GM23338 (cell line): Measurements from ENCODE around the gene PDLIM5. TPM values are rescaled to one million over a fixed set of nuclear protein-coding genes. Genes with fewer than 3 reads are reported as not detected.

ENCODE experiments used
- ATAC-seq: fragments of 200-7000 bp; cut with Tn5 transposase; 3 replicates; pipeline ENCODE4 v1.9.1; 2020
- DNase-seq: peaks from one replicate; pipeline ENCODE4 v3.0.0-alpha.2; 2015; ENCODE audit warnings: low spot score
- H2AFZ ChIP-seq: fragments of 200-600 bp; sonication (generic); 2 replicates; pipeline ENCODE4 v1.8.0; 2016; ENCODE audit warnings: antibody characterized with exemption, mild to moderate bottlenecking, moderate library complexity
- H3F3A ChIP-seq: fragments of 200-600 bp; sonication (generic); replicated peaks from 2 replicates; pipeline ENCODE4 v1.8.0; 2017; ENCODE audit warnings: antibody characterized with exemption, mixed run types, low read depth
- H3K27ac ChIP-seq: fragments of 200-600 bp; sonication (generic); 2 replicates; pipeline ENCODE4 v1.6.1; 2016; ENCODE audit warnings: low read depth
- H3K27me3 ChIP-seq: fragments of 200-600 bp; sonication (generic); 2 replicates; pipeline ENCODE4 v1.8.0; 2016; ENCODE audit warnings: mild to moderate bottlenecking, mixed run types, moderate library complexity; ENCODE audit not compliant: insufficient read depth
- H3K36me3 ChIP-seq: fragments of 200-600 bp; sonication (generic); 2 replicates; pipeline ENCODE4 v1.8.0; 2016; ENCODE audit warnings: mild to moderate bottlenecking; ENCODE audit not compliant: insufficient read depth
- H3K4me1 ChIP-seq: fragments of 200-600 bp; sonication (generic); 2 replicates; pipeline ENCODE4 v1.8.0; 2016; ENCODE audit warnings: mild to moderate bottlenecking, moderate library complexity; ENCODE audit not compliant: insufficient read depth
- H3K4me2 ChIP-seq: fragments of 200-600 bp; sonication (generic); 2 replicates; pipeline ENCODE4 v1.7.1; 2017; ENCODE audit warnings: mixed run types
- H3K4me3 ChIP-seq: fragments of 200-600 bp; sonication (generic); 2 replicates; pipeline ENCODE4 v1.6.1; 2016; ENCODE audit warnings: mixed run types
- H3K79me2 ChIP-seq: fragments of 200-600 bp; sonication (generic); replicated peaks from 2 replicates; pipeline ENCODE4 v1.8.0; 2017; ENCODE audit warnings: mild to moderate bottlenecking; ENCODE audit not compliant: insufficient read depth
- H3K9me2 ChIP-seq: fragments of 200-600 bp; sonication (generic); 2 replicates; pipeline ENCODE4 v1.8.0; 2017; ENCODE audit not compliant: insufficient read depth
- H4K20me1 ChIP-seq: fragments of 200-600 bp; sonication (generic); replicated peaks from 2 replicates; pipeline ENCODE4 v1.8.0; 2017; ENCODE audit warnings: mild to moderate bottlenecking; ENCODE audit not compliant: insufficient read depth
- H3K27ac Mint-ChIP-seq: 2 replicates; pipeline ENCODE4 v1.8.0; 2020; ENCODE audit warnings: inconsistent platforms, mild to moderate bottlenecking, moderate library complexity, mixed read lengths
- H3K27me3 Mint-ChIP-seq: 3 replicates; pipeline ENCODE4 v1.8.0; 2022; ENCODE audit warnings: low read depth, mild to moderate bottlenecking, moderate library complexity, mixed read lengths, inconsistent platforms; ENCODE audit not compliant: insufficient read depth, poor library complexity
- H3K36me3 Mint-ChIP-seq: 3 replicates; pipeline ENCODE4 v1.8.0; 2021; ENCODE audit warnings: low read depth, mild to moderate bottlenecking, inconsistent platforms, moderate library complexity, mixed read lengths
- H3K4me1 Mint-ChIP-seq: 3 replicates; pipeline ENCODE4 v1.8.0; 2020; ENCODE audit warnings: mild to moderate bottlenecking, inconsistent platforms, mixed read lengths
- H3K4me3 Mint-ChIP-seq: 3 replicates; pipeline ENCODE4 v1.8.0; 2021; ENCODE audit warnings: moderate library complexity, mild to moderate bottlenecking, inconsistent platforms, mixed read lengths
- H3K9me3 Mint-ChIP-seq: 3 replicates; pipeline ENCODE4 v1.8.0; 2020; ENCODE audit warnings: moderate library complexity, mild to moderate bottlenecking, inconsistent platforms, mixed read lengths
- CREB1 ChIP-seq: fragments of 250-450 bp; sonication (Bioruptor Pico); IDR thresholded peaks from 2 replicates; pipeline ENCODE4 v1.5.0; 2020; ENCODE audit warnings: low read depth, mild to moderate bottlenecking, moderate library complexity
- EZH2 ChIP-seq: fragments of 200-600 bp; sonication (generic); IDR thresholded peaks from one replicate; pipeline ENCODE4 v1.8.0; 2017; ENCODE audit warnings: antibody characterized with exemption, mild to moderate bottlenecking, low read depth; ENCODE audit not compliant: unreplicated experiment
- EZH2phosphoT487 ChIP-seq: fragments of 200-600 bp; sonication (generic); IDR thresholded peaks from one replicate; pipeline ENCODE4 v1.8.1; 2018; ENCODE audit warnings: antibody characterized with exemption; ENCODE audit not compliant: unreplicated experiment
- JUNB ChIP-seq: IDR thresholded peaks from one replicate; pipeline ENCODE4 v1.6.1; 2016; ENCODE audit warnings: antibody characterized with exemption; ENCODE audit not compliant: unreplicated experiment
- STAT1 ChIP-seq: IDR thresholded peaks from one replicate; pipeline ENCODE4 v1.6.1; 2016; ENCODE audit warnings: antibody characterized with exemption; ENCODE audit not compliant: unreplicated experiment
- ZNF114 ChIP-seq: fragments of 250-450 bp; sonication (Bioruptor Pico); IDR thresholded peaks from 2 replicates; pipeline ENCODE4 v1.5.0; 2020; ENCODE audit warnings: mild to moderate bottlenecking, moderate library complexity
- ZNF331 ChIP-seq: fragments of 250-450 bp; sonication (Bioruptor Pico); IDR thresholded peaks from 2 replicates; pipeline ENCODE4 v1.5.0; 2020; ENCODE audit warnings: low read depth, mild to moderate bottlenecking, moderate library complexity
- polyA plus RNA-seq: library from polyadenylated mRNA; unstranded; fragments of >200 nt; fragmentation: Nextera tagmentation; extraction: Ambion mirVana; gene quantifications from 2 replicates; pipeline ENCODE4 v1.2.1, GENCODE V29; 2016
- total RNA-seq: library from RNA; depleted of rRNA; stranded (reverse); fragments of >200 nt; shearing (Covaris generic); gene quantifications from 2 replicates; pipeline ENCODE4 v1.2.3, GENCODE V29; 2014
- TF ChIP-seq, protein P1 (sequence below), 2 experiments: fragments of 200-600 bp in 1 of 2; sonication (generic) in 1 of 2; conservative IDR thresholded peaks; 2 replicates each; pipeline versions ENCODE4 v1.5.1 to v1.6.1; 2016 to 2017; ENCODE audit warnings: antibody characterized with exemption in 2 of 2, low read depth in 2 of 2, mild to moderate bottlenecking in 2 of 2, moderate library complexity in 1 of 2
- TF ChIP-seq, protein P2 (sequence below): IDR thresholded peaks from 2 replicates; pipeline ENCODE4 v1.6.1; 2016; ENCODE audit warnings: antibody characterized with exemption

Gene PDLIM5
- total and polyA plus RNA-seq, 2 experiments from 2014 or later, result 45.2 to 53.0 TPM

DNA sequence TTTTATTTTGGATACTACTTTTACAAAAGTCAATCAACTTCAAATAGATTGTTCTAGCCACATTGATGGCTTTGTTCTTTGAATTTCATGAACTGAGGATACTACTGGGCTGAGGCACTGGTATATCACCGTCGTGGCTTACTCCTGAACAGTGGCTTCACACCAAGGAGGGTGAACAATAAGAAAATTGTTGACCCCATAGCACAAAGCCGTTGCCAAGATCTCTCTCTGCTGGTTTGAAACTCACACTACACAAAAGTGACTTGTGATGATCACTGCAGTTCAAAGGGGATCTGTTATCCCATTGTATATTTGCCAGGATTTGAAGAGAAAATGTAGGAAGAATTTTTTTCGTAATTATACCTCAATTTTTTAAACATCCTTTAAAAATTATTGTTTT lies 119.6 kb downstream of the PDLIM5 start:
- no peak overlapping the region for H3K4me2 ChIP-seq

DNA sequence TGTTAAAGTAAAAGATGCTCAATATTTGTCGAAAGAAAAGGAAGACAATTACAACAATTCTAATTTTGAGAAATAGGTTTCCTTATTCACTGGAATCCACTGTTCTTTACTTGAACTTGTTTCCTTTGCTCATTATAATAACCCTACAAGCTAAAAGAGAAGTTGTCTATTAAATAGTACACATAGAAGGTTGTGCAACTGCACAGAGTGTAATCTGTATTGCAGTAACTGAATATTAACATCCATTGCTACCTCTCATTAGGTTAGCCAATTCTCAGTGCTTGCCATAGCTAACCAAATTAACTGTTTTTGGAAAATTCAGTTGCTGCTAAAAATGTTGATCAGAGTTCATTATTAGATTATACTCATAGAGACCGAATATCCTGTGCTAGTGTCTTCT lies 120.0 kb downstream of the PDLIM5 start:
- no peaks in the 10 kb centered on the region for H3K36me3 ChIP-seq
- H3K4me1 ChIP-seq, result peaks cover 19% of the 10 kb centered on the region
- H3K4me3 ChIP-seq, result no peak overlapping the region
- no peak overlapping the region for H3K4me2 ChIP-seq
- H3K27me3 ChIP-seq, result no peaks in the 10 kb centered on the region
- no peaks in the 10 kb centered on the region for H3K9me2 ChIP-seq
- Mint-ChIP-seq H3K36me3 (no peaks in the 10 kb centered on the region), H3K4me1 (peaks cover 21% of the 10 kb centered on the region), H3K27ac (no peak overlapping the region), H3K27me3 (peaks cover 4% of the 10 kb centered on the region), H3K4me3 (no peak overlapping the region), H3K9me3 (no peaks in the 10 kb centered on the region)
- ATAC-seq (no peak), DNase-seq (no peak)
- TF ChIP-seq STAT1 (no peak), CREB1 (no peak), EZH2 (no peak), ZNF114 (CRISPR knock-in tag) (no peak), JUNB (no peak), EZH2phosphoT487 (no peak), ZNF331 (CRISPR knock-in tag) (no peak)
- H4K20me1 ChIP-seq, result no peaks in the 10 kb centered on the region
- H3K79me2 ChIP-seq, result 0 out of 2 replicates have a peak, but pooled peaks cover 4% of the 10 kb centered on the region
- H3F3A ChIP-seq, result no peaks in the 10 kb centered on the region
- no peak overlapping the region for H2AFZ ChIP-seq
- H3K27ac ChIP-seq, result no peak overlapping the region

More for the DNA sequence above, 119.6 kb downstream of the PDLIM5 start:
- H4K20me1 ChIP-seq, result no peaks in the 10 kb centered on the region
- Mint-ChIP-seq H3K36me3 (no peaks in the 10 kb centered on the region), H3K27ac (no peak overlapping the region), H3K9me3 (no peaks in the 10 kb centered on the region), H3K4me1 (peaks cover 20% of the 10 kb centered on the region), H3K4me3 (no peak overlapping the region), H3K27me3 (peaks cover 4% of the 10 kb centered on the region)
- H3K4me1 ChIP-seq, result peaks cover 19% of the 10 kb centered on the region
- H3K9me2 ChIP-seq, result no peaks in the 10 kb centered on the region
- no peaks in the 10 kb centered on the region for H3K36me3 ChIP-seq
- no peaks in the 10 kb centered on the region for H3K27me3 ChIP-seq
- 0 out of 2 replicates have a peak, but pooled peaks cover 4% of the 10 kb centered on the region for H3K79me2 ChIP-seq
- ATAC-seq (peak; percentile 68), DNase-seq (peak; percentile 18)
- no peak overlapping the region for H3K27ac ChIP-seq
- TF ChIP-seq, protein P1, sequence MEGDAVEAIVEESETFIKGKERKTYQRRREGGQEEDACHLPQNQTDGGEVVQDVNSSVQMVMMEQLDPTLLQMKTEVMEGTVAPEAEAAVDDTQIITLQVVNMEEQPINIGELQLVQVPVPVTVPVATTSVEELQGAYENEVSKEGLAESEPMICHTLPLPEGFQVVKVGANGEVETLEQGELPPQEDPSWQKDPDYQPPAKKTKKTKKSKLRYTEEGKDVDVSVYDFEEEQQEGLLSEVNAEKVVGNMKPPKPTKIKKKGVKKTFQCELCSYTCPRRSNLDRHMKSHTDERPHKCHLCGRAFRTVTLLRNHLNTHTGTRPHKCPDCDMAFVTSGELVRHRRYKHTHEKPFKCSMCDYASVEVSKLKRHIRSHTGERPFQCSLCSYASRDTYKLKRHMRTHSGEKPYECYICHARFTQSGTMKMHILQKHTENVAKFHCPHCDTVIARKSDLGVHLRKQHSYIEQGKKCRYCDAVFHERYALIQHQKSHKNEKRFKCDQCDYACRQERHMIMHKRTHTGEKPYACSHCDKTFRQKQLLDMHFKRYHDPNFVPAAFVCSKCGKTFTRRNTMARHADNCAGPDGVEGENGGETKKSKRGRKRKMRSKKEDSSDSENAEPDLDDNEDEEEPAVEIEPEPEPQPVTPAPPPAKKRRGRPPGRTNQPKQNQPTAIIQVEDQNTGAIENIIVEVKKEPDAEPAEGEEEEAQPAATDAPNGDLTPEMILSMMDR (conservative IDR thresholded peaks at IDR 0.05; ENCODE audit: low read depth in 2 of 2), result peak; percentile 10 to 32; a peak in 1 of 4 replicates
- TF ChIP-seq EZH2, result no peak
- no peaks in the 10 kb centered on the region for H3F3A ChIP-seq
- H2AFZ ChIP-seq, result no peak overlapping the region
- no peak overlapping the region for H3K4me3 ChIP-seq

DNA sequence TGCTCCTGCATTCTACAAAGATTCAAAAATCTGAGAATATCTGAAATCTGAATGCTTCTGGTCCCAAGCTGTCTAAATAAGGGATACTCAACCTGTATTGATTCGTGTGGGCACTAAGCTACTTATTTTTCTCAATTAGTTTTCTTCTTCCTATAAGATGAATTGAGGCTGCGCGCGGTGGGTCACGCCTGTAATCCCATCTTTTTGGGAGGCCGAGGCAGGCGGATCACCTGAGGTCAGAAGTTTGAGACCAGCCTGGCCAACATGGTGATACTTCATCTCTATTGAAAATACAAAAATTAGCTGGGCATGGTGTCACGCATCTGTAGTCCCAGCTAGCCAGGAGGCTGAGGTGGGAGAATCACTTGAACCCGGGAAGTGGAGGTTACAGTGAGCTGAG lies 122.3 kb downstream of the PDLIM5 start:
- ATAC-seq (no peak), DNase-seq (no peak)
- Histone ChIP-seq H2AFZ (no peak overlapping the region), H3K79me2 (0 out of 2 replicates have a peak, but pooled peaks cover under 1% of the 10 kb centered on the region), H3K27me3 (no peaks in the 10 kb centered on the region), H4K20me1 (no peaks in the 10 kb centered on the region), H3K9me2 (no peaks in the 10 kb centered on the region), H3K4me3 (no peak overlapping the region), H3K27ac (no peak overlapping the region), H3K4me2 (no peak overlapping the region), H3F3A (no peaks in the 10 kb centered on the region), H3K36me3 (no peaks in the 10 kb centered on the region), H3K4me1 (peaks cover 24% of the 10 kb centered on the region)
- peaks cover 21% of the 10 kb centered on the region for H3K4me1 Mint-ChIP-seq
- no peaks in the 10 kb centered on the region for H3K36me3 Mint-ChIP-seq
- H3K4me3 Mint-ChIP-seq, result no peak overlapping the region
- peaks cover 4% of the 10 kb centered on the region for H3K27me3 Mint-ChIP-seq
- no peaks in the 10 kb centered on the region for H3K9me3 Mint-ChIP-seq
- no peak overlapping the region for H3K27ac Mint-ChIP-seq
- TF ChIP-seq, protein P2, sequence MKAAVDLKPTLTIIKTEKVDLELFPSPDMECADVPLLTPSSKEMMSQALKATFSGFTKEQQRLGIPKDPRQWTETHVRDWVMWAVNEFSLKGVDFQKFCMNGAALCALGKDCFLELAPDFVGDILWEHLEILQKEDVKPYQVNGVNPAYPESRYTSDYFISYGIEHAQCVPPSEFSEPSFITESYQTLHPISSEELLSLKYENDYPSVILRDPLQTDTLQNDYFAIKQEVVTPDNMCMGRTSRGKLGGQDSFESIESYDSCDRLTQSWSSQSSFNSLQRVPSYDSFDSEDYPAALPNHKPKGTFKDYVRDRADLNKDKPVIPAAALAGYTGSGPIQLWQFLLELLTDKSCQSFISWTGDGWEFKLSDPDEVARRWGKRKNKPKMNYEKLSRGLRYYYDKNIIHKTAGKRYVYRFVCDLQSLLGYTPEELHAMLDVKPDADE, result no peak
- TF ChIP-seq ZNF331 (CRISPR knock-in tag), result no peak
- TF ChIP-seq EZH2, result no peak
